Stimulated activated CD8-positive, alpha-beta memory T cell treated with anti-CD3 and anti-CD28 coated beads, Interleukin-15, amount 100 ng/mL, for 48 hours (primary cell): Measurements from ENCODE around the gene EFL1.
A peak's percentile ranks its signal among the peaks of the same experiment; 100 is the strongest.
"Not testable (repeated sequence)": the region's sequence is repeated elsewhere in the genome, so short reads cannot be mapped to it uniquely, and the experiment has no call there.

ENCODE experiments used
- DNase-seq, 2 donors: peaks; one replicate each; pipeline ENCODE4 v3.0.0-alpha.2; 2020; ENCODE audit warnings: low read depth in 2 of 2

Gene EFL1

GRCh38 chr15:82197733-82198594 is 64.6 kb downstream of the EFL1 start:
- DNase-seq, result peak; percentile 15 to 16

GRCh38 chr15:82196353-82196752 is 66.2 kb downstream of the EFL1 start:
- no peak for DNase-seq

GRCh38 chr15:82195818-82196217 is 66.7 kb downstream of the EFL1 start:
- not testable (repeated sequence) for DNase-seq

DNA sequence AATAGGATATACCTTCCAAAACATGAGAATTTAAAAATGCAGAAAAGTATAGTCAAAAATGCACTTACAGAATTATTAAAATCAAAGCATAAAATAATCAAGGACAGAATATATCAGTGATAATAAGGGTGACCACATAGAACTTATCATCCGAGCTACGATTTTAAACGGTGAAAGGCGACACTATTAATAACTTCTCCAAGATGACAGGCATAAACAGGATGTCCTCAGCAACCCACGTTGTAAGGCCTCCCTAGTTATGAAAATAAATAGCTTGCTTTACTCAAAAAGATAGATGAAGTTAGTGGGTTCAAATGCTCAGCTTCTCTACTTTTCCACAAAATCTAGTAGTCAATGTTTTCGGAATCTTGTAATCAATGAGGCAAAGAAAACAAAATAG is 68.0 kb downstream of the EFL1 start:
- DNase-seq, result not testable (repeated sequence)

GRCh38 chr15:82193435-82193834 is 69.1 kb downstream of the EFL1 start:
- DNase-seq, result not testable (repeated sequence)

- not testable (repeated sequence) for DNase-seq
These were observed 70.1 kb downstream of the EFL1 start for GRCh38 chr15:82192394-82192793.

DNA sequence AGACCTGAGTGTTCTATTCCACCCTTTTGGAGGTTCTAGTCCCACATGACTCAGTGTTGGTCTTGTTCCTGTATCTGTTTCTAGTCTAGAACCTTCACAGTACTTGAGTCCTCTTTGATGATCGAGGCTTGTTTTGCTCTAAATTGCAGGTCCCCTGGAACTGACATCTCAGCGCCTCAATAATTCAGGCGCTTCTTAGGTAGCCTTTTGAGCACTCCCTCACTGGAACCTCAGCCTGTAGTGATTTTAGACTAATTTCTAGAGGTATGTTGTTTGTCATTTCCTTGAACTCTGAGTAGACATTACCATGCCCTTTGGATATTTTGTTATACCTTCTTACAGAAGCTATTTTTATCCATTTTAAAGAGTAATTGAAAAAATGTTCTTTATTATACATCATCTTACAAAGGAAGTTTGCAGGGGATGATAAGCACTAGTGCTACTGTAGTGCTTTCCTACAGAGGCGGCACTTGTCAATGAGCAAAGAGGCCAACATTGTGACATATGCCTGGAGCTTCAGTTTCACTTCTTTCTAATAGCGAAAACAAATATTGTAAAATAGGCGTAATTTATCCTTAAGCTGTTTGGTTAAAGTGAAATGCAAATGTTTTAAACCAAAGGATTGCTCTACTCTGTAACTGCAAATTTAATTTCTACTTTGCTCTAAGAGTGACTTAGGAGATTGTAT is 75.7 kb downstream of the EFL1 start:
- DNase-seq, result no peak

DNA sequence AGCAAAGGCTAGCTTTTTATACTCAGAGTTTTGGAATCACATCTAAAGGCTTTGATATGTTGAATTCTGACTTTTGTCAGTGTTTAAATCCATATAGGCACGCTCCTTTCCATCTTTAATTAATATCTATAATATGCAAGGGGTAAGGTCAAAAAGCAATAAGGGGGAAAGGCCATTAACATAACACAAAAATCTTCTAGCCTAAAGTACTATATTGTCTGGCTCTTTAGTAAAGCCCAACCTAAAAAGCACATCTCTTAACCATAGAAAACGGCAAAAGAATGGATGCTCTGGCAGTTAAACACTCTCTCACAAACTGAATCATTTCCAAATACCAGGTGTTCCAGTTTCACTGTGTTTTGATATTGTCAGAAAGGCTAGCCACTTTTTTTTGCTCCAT is 76.4 kb downstream of the EFL1 start:
- DNase-seq, result no peak

GRCh38 chr15:82184776-82185175 is 77.8 kb downstream of the EFL1 start:
- no peak for DNase-seq

GRCh38 chr15:82184355-82184754 is 78.2 kb downstream of the EFL1 start:
- no peak for DNase-seq

DNA sequence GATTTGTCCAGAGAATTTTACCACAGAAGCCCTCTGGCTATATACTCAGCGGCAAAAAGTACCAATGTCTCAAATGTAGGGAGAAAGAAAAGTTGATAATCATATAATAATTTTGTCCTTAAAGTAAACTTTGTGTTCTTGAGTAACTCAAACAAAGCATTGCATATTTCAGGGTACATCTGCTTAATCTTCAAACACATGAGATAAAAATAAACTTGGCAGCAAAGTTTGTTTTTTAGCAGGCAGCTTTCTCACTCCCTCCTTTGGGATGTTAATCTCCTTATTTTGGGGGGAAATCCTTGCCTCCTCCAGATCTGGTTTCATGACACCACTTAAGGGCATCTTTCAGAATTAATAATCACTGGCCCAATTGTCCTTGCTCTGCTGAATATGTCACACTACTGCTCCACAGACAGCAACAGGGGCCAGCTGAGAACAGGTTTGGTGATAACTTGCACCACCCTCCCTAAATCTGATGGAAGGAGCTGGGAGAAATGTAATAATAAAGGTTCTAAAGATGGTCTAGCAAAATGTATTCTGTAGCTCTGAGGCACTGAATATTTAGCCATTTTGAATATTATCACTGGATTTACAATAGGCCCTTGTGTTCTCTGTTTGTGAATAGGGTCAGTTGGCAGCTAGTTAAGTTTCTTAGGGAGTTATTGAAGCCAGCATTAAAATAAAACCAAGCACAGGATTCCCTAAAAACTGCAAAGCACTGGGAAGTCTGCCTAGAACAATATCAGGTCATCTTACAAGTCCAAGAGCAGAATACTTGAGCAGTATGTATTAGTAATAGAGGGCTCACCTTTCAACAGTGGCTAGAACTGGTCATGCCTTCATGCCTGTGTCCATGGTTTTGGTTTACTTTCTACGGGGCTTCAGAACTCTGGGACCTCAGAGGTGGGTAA is 79.2 kb downstream of the EFL1 start:
- DNase-seq, result no peak

DNA sequence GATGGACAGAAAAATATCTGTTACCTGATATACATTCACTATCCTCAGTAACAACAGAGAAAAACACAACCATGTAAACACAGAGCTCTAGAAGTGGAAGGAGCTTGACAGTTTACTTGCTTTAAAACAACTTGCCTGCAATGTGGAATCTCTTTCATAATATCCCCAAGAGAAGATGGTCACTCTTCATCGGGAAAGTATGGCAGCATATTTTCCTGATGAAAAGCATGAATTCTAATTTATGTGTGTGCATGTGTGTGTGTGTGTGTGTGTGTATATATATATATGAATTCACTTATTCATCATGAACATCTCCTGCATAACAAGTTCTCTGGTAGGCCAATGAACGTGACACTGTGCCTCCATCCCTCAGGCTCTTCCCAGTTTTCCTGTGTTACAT is 81.2 kb downstream of the EFL1 start:
- no peak for DNase-seq

GRCh38 chr15:82178061-82178460 is 84.5 kb downstream of the EFL1 start:
- DNase-seq, result no peak

GRCh38 chr15:82177291-82178010 is 85.1 kb downstream of the EFL1 start:
- DNase-seq, result no peak

- DNase-seq, result no peak
These were observed 86.0 kb downstream of the EFL1 start for GRCh38 chr15:82176542-82176941.

GRCh38 chr15:82174471-82175235 is 87.9 kb downstream of the EFL1 start:
- DNase-seq, result no peak

DNA sequence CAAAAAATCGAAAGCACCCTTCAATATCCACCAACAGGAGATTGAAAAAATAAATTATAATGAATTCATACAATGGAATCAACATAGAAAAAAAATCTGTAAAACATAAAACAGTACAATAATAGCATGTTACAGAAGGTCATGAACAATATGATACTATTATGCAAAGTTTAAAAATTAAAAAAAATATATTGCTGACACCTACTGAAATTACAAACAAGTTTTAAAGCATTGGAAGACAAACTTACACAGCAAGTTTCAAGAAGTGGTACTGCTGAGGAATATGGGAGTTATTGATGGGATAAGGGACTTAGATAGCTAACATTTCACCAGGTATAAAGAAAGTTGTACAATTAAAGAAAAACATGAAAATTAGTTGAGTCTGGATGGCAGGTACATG is 89.4 kb downstream of the EFL1 start:
- DNase-seq, result no peak

GRCh38 chr15:82172506-82172905 is 90.0 kb downstream of the EFL1 start:
- no peak for DNase-seq

GRCh38 chr15:82168757-82169156 is 93.8 kb downstream of the EFL1 start:
- DNase-seq, result no peak

DNA sequence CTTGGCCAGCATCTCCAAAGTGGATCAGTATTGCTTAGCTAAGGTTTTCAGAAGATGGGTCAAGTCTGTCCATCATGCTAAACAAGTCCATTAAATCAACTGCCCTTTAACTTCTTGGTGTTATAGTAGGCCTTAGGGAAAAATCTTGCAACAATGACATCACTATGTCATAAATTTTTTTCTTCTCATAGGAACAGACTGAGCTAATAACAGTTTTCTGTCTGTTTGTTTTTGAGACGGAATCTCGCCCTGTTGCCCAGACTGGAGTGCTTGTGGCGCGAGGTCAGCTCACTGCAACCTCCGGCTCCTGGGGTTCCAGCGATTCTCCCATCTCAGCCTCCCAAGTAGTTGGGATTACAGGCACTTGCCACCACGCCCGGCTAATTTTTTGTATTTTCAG is 94.2 kb downstream of the EFL1 start:
- no peak for DNase-seq

- no peak for DNase-seq
These were observed 96.6 kb downstream of the EFL1 start for GRCh38 chr15:82165948-82166376.
